Coronary artery (tissue), 2 donors: ENCODE results near the gene POFUT1.
"Not testable (repeated sequence)": the region's sequence is repeated elsewhere in the genome, so short reads cannot be mapped to it uniquely, and the experiment has no call there.

Source experiments
- DNase-seq: peaks from one replicate; pipeline ENCODE4 v3.0.0-alpha.2; 2017; ENCODE audit warnings: low spot score
- H3K27ac ChIP-seq, 2 donors: fragments of 200-600 bp; sonication (generic); one replicate each; pipeline ENCODE4 v1.5.1; 2016 to 2019
- H3K4me3 ChIP-seq: fragments of 200-600 bp; sonication (generic); 2 replicates; pipeline ENCODE4 v1.5.1; 2016; ENCODE audit warnings: mild to moderate bottlenecking, moderate library complexity
- CTCF ChIP-seq: fragments of 200-600 bp; sonication (generic); IDR thresholded peaks from one replicate; pipeline ENCODE4 v1.5.1; 2019; ENCODE audit warnings: antibody characterized with exemption

POFUT1 gene

GRCh38 chr20:32163951-32164350, 43.7 kb upstream of the POFUT1 start:
- TF ChIP-seq CTCF, result no peak
- H3K27ac ChIP-seq, result no peak overlapping the region
- H3K4me3 ChIP-seq, result no peak overlapping the region
- DNase-seq, result peak; percentile 17

DNA sequence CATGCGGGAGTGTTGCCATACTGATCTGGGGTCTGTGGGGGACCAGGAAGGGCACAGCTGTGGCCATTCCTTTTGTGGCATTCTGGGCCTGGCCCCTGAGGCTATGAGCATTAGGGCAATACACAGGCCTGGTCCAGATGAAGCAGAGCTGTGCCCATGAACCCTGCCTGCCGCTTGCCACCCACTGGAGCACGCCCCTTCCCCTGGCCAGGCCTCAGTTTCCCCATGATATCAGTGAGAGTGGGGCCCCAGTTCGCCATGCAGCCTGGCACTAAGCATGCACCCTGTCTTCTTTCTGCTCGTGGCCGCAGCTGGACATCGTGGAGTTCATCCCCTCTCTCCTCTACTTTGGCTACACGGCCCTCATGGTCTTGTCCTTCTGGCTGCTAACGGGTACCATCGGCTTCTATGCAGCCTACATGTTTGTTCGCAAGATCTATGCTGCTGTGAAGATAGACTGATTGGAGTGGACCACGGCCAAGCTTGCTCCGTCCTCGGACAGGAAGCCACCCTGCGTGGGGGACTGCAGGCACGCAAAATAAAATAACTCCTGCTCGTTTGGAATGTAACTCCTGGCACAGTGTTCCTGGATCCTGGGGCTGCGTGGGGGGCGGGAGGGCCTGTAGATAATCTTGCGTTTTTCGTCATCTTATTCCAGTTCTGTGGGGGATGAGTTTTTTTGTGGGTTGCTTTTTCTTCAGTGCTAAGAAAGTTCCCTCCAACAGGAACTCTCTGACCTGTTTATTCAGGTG, 42.5 kb upstream of the POFUT1 start:
- no peak overlapping the region for H3K4me3 ChIP-seq
- H3K27ac ChIP-seq, result no peak overlapping the region
- DNase-seq, result peak; percentile 59
- TF ChIP-seq CTCF, result no peak

DNA sequence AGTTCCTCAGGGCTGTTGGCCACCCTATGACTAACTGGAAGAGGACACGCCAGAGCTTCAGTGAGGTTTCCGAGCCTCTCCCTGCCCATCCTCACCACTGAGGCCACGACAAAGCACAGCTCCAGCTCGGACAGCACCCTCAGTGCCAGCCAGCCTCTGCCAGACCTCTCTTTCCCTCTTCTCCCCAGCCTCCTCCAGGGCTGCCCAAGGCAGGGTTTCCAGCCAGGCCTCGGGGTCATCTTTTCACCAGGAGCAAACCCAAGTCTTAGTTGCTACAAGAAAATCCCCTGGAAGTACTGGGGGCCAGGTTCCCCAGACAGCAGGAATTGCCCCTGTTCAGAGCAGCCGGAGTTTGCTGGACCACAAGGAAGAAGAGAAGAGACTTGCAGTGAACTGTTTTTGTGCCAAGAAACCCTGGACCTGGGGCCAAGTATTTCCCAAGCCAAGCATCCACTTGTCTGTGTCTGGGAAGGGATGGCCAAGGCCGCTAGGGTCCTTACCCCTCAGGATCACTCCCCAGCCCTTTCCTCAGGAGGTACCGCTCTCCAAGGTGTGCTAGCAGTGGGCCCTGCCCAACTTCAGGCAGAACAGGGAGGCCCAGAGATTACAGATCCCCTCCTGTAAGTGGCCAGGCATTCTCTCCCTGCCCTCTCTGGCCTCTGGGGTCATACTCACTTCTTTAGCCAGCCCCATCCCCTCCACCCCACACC, 41.7 kb upstream of the POFUT1 start:
- no peak overlapping the region for H3K4me3 ChIP-seq
- DNase-seq, result peak; percentile 72
- no peak overlapping the region for H3K27ac ChIP-seq
- TF ChIP-seq CTCF, result no peak

DNA sequence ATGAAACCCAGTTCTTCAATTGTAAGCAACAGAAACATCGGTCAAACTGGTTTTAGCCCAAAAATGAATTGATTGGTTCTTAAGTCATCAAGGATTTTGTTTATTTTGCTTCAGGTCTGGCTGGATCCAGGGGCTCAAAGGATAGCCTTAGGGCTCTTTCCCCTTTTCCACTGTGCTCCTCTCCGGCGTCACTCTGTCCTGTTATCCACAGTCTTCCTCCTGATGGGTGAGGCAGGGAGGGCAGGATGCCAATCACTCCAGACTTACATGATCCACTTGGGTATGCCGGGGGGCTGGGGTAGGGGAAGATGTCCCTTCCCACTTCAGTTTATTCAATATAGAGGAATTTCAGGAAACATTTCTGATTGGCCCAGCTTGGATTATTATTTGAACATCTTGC, 40.1 kb upstream of the POFUT1 start:
- no peak overlapping the region for H3K27ac ChIP-seq
- no peak overlapping the region for H3K4me3 ChIP-seq
- no peak for TF ChIP-seq CTCF
- peak; percentile 38 for DNase-seq

GRCh38 chr20:32168184-32168910, 39.3 kb upstream of the POFUT1 start:
- Histone ChIP-seq H3K27ac (no peak overlapping the region), H3K4me3 (no peak overlapping the region)
- DNase-seq, result peak; percentile 22
- TF ChIP-seq CTCF, result no peak

DNA sequence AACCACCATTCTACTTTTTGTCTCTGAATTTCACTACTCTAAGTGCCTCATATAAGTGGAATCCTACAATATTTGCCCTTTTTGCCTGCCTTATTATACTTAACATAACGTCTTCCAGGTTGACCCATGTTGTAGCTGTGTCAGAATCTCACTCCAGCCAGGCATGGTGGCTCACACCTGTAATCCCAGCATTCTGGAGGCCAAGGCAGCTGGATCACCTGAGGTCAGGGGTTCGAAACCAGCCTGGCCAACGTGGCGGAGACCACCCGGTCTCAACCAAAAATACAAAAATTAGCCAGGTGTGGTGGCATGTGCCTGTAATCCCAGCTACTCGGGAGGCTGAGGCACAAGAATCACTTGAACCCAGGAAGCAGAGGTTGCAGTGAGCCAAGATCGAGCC, 30.0 kb upstream of the POFUT1 start:
- DNase-seq, result peak; percentile 53
- not testable (repeated sequence) for H3K27ac ChIP-seq, H3K4me3 ChIP-seq

DNA sequence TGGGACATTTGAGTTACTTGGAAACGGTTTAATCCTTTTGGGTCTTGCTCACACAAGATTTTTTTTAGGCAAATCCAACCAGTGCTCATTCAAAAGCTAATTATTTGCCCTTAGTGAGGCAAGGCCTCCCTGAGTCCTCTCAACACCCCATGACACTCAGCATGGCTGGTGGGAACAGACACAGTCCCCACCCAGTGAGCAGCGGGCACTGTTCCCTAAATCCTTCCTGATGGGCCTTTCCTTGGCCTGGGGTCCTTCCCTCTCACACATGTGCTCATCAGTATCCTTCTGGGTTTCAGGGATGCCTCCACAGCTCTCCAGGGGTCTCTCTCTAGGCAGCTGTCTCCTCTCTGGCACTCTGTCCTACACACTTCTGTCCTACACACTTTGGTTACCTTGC, 28.2 kb upstream of the POFUT1 start:
- H3K4me3 ChIP-seq, result no peak overlapping the region
- no peak for TF ChIP-seq CTCF
- H3K27ac ChIP-seq, result no peak overlapping the region
- DNase-seq, result peak; percentile 19
